8988T (cell line): ENCODE results near the gene ZFPL1.

ENCODE experiments used
- DNase-seq: peaks from one replicate; pipeline ENCODE4 v3.0.0; 2011

ZFPL1 gene

GRCh38 chr11:65083834-65084597 lies at the start of gene ZFPL1, which contains the start of gene CDCA5:
Gene ZFPL1 (plus strand): TSS chr11:65084222. CDS start chr11:65084699, 477 bp downstream.
Gene CDCA5 (minus strand): TSS chr11:65084040. CDS start chr11:65083978, 62 bp downstream.
- peak; percentile 97 for DNase-seq

- DNase-seq = no peak
Measured at GRCh38 chr11:65034423-65034822, 49.6 kb upstream of the ZFPL1 start.

- no peak for DNase-seq
Measured at GRCh38 chr11:65035579-65035978, 48.4 kb upstream of the ZFPL1 start.

- no peak for DNase-seq
Measured at GRCh38 chr11:65036931-65037330, 47.1 kb upstream of the ZFPL1 start.

- DNase-seq = no peak
Measured at GRCh38 chr11:65040520-65040846, 43.5 kb upstream of the ZFPL1 start.

- peak; percentile 97 for DNase-seq
Measured at GRCh38 chr11:65040847-65041622, 43.0 kb upstream of the ZFPL1 start, which contains the start of gene SAC3D1. Gene SAC3D1 (plus strand): TSS chr11:65041210. CDS start chr11:65041293, 83 bp downstream.

GRCh38 chr11:65042891-65043290 lies 41.1 kb upstream of the ZFPL1 start:
- no peak for DNase-seq

GRCh38 chr11:65043881-65044501 lies 40.0 kb upstream of the ZFPL1 start:
- no peak for DNase-seq

GRCh38 chr11:65045061-65045460 lies 39.0 kb upstream of the ZFPL1 start:
- peak; percentile 59 for DNase-seq

- DNase-seq = peak; percentile 69
Measured at GRCh38 chr11:65045728-65046127, 38.3 kb upstream of the ZFPL1 start.

GRCh38 chr11:65047581-65048422 lies 36.2 kb upstream of the ZFPL1 start:
- no peak for DNase-seq

- DNase-seq = no peak
Measured at GRCh38 chr11:65051398-65051858, 32.6 kb upstream of the ZFPL1 start.

- DNase-seq = no peak
Measured at GRCh38 chr11:65053827-65054508, 30.1 kb upstream of the ZFPL1 start.

- no peak for DNase-seq
Measured at GRCh38 chr11:65055538-65055937, 28.5 kb upstream of the ZFPL1 start.

- no peak for DNase-seq
Measured at GRCh38 chr11:65056999-65057398, 27.0 kb upstream of the ZFPL1 start.

- DNase-seq = no peak
Measured at GRCh38 chr11:65057526-65057925, 26.5 kb upstream of the ZFPL1 start.

- no peak for DNase-seq
Measured at GRCh38 chr11:65058012-65058411, 26.0 kb upstream of the ZFPL1 start.

- no peak for DNase-seq
Measured at GRCh38 chr11:65058419-65059054, 25.5 kb upstream of the ZFPL1 start, which contains the start of gene NAALADL1. Gene NAALADL1 (minus strand): TSS chr11:65058553. CDS start chr11:65058521, 32 bp downstream.

GRCh38 chr11:65059523-65059922 lies 24.5 kb upstream of the ZFPL1 start:
- DNase-seq = no peak

- DNase-seq = no peak
Measured at GRCh38 chr11:65059959-65060824, 23.8 kb upstream of the ZFPL1 start.
